ENCODE measurements around the gene COA3.

Gene COA3

GRCh38 chr17:42782166-42783061, 16.1 kb downstream of the COA3 start:
- Histone ChIP-seq H3K4me3 (ENCODE audit: low read length, poor library complexity, severe bottlenecking) (no peak overlapping the region), H3K9me2 (replicated peaks; ENCODE audit: low read depth, low read length) (no peaks in the 10 kb centered on the region), H3K27me3 (ENCODE audit: insufficient read depth, low read length, poor library complexity, severe bottlenecking) (no peaks in the 10 kb centered on the region), H2AFZ (ENCODE audit: low read length) (no peak overlapping the region), H3K4me1 (ENCODE audit: insufficient read depth, low read length, poor library complexity, severe bottlenecking) (no peaks in the 10 kb centered on the region), H4K20me1 (ENCODE audit: insufficient read depth, low read length, poor library complexity, severe bottlenecking) (no peaks in the 10 kb centered on the region), H3K36me3 (ENCODE audit: insufficient read depth, low read length) (peaks cover 17% of the 10 kb centered on the region; the same call in 1 of the 2 replicates), H3K4me2 (ENCODE audit: low read depth, low read length, poor library complexity, severe bottlenecking) (no peak overlapping the region), H3K9me3 (ENCODE audit: insufficient read depth, low read depth, low read length) (no peaks in the 10 kb centered on the region), H3F3A (ENCODE audit: low read depth) (no peaks in the 10 kb centered on the region), H3K79me2 (ENCODE audit: insufficient read depth, low read length) (no peaks in the 10 kb centered on the region), H3K9ac (ENCODE audit: low read depth, low read length, poor library complexity, severe bottlenecking) (no peak overlapping the region)
- no peak for TF ChIP-seq CTCF (conservative IDR thresholded peaks at IDR 0.05; ENCODE audit: low read length)
- no peak for TF ChIP-seq EZH2phosphoT487 (IDR thresholded peaks at IDR 0.05; ENCODE audit: borderline replicate concordance)

DNA sequence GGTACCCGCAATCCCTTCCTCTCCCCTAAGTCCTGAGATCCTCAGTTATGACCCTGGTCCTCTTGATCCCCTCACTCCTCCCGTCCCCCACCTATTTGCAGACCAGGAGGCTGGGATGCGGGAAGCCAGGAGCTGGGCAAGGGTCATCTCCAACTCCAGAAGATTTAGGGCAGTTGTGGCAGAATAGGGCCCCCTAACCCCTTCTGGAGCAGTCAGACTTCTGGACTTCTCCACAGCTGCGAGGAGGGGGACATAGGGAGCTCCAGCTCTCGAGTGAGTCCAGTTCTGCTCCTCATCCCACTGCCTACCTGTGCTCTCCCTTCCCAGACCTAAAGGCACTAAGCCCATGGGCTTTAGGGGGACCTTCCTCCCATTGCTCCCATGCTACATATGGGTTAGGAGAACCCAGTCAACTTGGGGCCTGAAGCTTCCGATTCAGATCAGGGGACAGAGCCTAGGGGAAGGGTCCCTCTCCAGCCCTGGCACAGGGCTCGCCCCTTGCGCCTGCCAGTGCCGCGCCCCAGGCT, 16.8 kb downstream of the COA3 start:
- Histone ChIP-seq H3K9ac (ENCODE audit: low read depth, low read length, poor library complexity, severe bottlenecking) (no peak overlapping the region), H4K20me1 (ENCODE audit: insufficient read depth, low read length, poor library complexity, severe bottlenecking) (no peaks in the 10 kb centered on the region), H3K27me3 (ENCODE audit: insufficient read depth, low read length, poor library complexity, severe bottlenecking) (no peaks in the 10 kb centered on the region), H3K36me3 (ENCODE audit: insufficient read depth, low read length) (peaks cover 17% of the 10 kb centered on the region; the same call in 1 of the 2 replicates), H3K4me1 (ENCODE audit: insufficient read depth, low read length, poor library complexity, severe bottlenecking) (no peaks in the 10 kb centered on the region), H3K4me2 (ENCODE audit: low read depth, low read length, poor library complexity, severe bottlenecking) (no peak overlapping the region), H3F3A (ENCODE audit: low read depth) (no peaks in the 10 kb centered on the region), H3K9me3 (ENCODE audit: insufficient read depth, low read depth, low read length) (no peaks in the 10 kb centered on the region), H3K9me2 (replicated peaks; ENCODE audit: low read depth, low read length) (no peaks in the 10 kb centered on the region), H2AFZ (ENCODE audit: low read length) (no peak overlapping the region), H3K4me3 (ENCODE audit: low read length, poor library complexity, severe bottlenecking) (no peak overlapping the region), H3K79me2 (ENCODE audit: insufficient read depth, low read length) (no peaks in the 10 kb centered on the region)
- TF ChIP-seq CTCF (conservative IDR thresholded peaks at IDR 0.05; ENCODE audit: low read length) (no peak), EZH2phosphoT487 (IDR thresholded peaks at IDR 0.05; ENCODE audit: borderline replicate concordance) (no peak)

DNA sequence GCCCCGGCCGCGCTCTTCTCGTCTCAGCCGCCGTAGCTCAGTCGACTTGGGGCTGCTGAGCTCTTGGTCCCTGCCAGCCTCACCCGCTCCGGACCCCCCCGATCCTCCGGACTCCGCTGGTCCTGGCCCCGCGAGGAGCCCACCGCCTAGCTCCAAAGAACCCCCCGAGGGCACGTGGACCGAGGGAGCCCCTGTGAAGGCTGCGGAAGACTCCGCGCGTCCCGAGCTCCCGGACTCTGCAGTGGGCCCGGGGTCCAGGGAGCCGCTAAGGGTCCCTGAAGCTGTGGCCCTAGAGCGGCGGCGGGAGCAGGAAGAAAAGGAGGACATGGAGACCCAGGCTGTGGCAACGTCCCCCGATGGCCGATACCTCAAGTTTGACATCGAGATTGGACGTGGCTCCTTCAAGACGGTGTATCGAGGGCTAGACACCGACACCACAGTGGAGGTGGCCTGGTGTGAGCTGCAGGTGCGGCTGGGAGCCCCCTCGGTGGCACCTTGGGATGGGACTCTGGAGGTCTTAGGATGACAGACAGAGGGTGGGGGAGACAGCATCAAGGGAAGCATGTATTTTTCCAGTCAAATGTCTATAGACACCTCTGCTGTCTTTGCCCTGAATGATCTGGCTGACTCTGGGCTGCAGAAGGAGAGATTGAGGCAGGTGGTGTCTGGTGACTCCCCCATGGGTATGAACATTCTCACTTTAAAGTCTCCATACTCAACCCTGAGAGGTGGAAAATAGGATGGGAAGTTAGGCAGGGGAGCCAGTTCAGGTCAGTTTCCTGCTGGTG, 17.5 kb downstream of the COA3 start:
- Histone ChIP-seq H3K9me2 (replicated peaks; ENCODE audit: low read depth, low read length) (no peaks in the 10 kb centered on the region), H3K9ac (ENCODE audit: low read depth, low read length, poor library complexity, severe bottlenecking) (no peak overlapping the region), H2AFZ (ENCODE audit: low read length) (no peak overlapping the region), H4K20me1 (ENCODE audit: insufficient read depth, low read length, poor library complexity, severe bottlenecking) (no peaks in the 10 kb centered on the region), H3K4me2 (ENCODE audit: low read depth, low read length, poor library complexity, severe bottlenecking) (no peak overlapping the region), H3F3A (ENCODE audit: low read depth) (no peaks in the 10 kb centered on the region), H3K4me3 (ENCODE audit: low read length, poor library complexity, severe bottlenecking) (no peak overlapping the region), H3K79me2 (ENCODE audit: insufficient read depth, low read length) (no peaks in the 10 kb centered on the region), H3K9me3 (ENCODE audit: insufficient read depth, low read depth, low read length) (no peaks in the 10 kb centered on the region), H3K27me3 (ENCODE audit: insufficient read depth, low read length, poor library complexity, severe bottlenecking) (no peaks in the 10 kb centered on the region), H3K4me1 (ENCODE audit: insufficient read depth, low read length, poor library complexity, severe bottlenecking) (no peaks in the 10 kb centered on the region), H3K36me3 (ENCODE audit: insufficient read depth, low read length) (peaks cover 17% of the 10 kb centered on the region; the same call in 1 of the 2 replicates)
- no peak for TF ChIP-seq CTCF (conservative IDR thresholded peaks at IDR 0.05; ENCODE audit: low read length)
- TF ChIP-seq EZH2phosphoT487 (IDR thresholded peaks at IDR 0.05; ENCODE audit: borderline replicate concordance) = no peak

All from Loucy (cell line).